BLaER1 treated with 17β-estradiol and CSF1 and Interleukin-3, amounts not matched to agents 10 nM and 100 nM (cell line): Measurements from ENCODE around the gene PCSK6.

Experiments used
- H3K27ac ChIP-seq, 11 experiments: shearing (Covaris generic); formaldehyde crosslinking; 2 replicates each; pipeline ENCODE4 v1.8.1; 2022
- H3K27me3 ChIP-seq, 11 experiments: shearing (Covaris generic); formaldehyde crosslinking; 2 replicates each; pipeline ENCODE4 v1.8.1; 2022
- H3K36me3 ChIP-seq, 11 experiments: shearing (Covaris generic); formaldehyde crosslinking; 2 replicates each; pipeline ENCODE4 v1.8.1; 2022
- H3K4me1 ChIP-seq, 10 experiments: shearing (Covaris generic); formaldehyde crosslinking; 2 replicates each; pipeline ENCODE4 v1.8.1; 2022
- H3K4me2 ChIP-seq, 11 experiments: shearing (Covaris generic); formaldehyde crosslinking; 2 replicates each; pipeline ENCODE4 v1.8.1; 2022
- H3K4me3 ChIP-seq, 10 experiments: shearing (Covaris generic); formaldehyde crosslinking; 2 replicates each; pipeline ENCODE4 v1.8.1; 2022
- H3K9ac ChIP-seq, 11 experiments: shearing (Covaris generic); formaldehyde crosslinking; 2 replicates each; pipeline ENCODE4 v1.8.1; 2022
- H3K9me3 ChIP-seq, 11 experiments: shearing (Covaris generic); formaldehyde crosslinking; replicated peaks in 1 of 11; 2 replicates each; pipeline ENCODE4 v1.8.1; 2022
- H4K20me1 ChIP-seq, 11 experiments: shearing (Covaris generic); formaldehyde crosslinking; 2 replicates each; pipeline ENCODE4 v1.8.1; 2022
- Cebpa-rat ChIP-seq, 11 experiments: shearing (Covaris generic); IDR thresholded peaks; 2 replicates each; pipeline ENCODE4 v1.8.1; 2022

The PCSK6 gene

GRCh38 chr15:101447561-101448071, 41.9 kb downstream of the PCSK6 start:
- H3K4me3 ChIP-seq: no peak overlapping the region
- H4K20me1 ChIP-seq: no peaks in the 10 kb centered on the region
- H3K36me3 ChIP-seq: 0 out of 22 replicates have a peak, but pooled peaks cover 0 to 11% (median 0%) of the 10 kb centered on the region in 11 experiments
- peak overlapping the region; percentile 68 to 86 (median 84); a peak in 21 of 22 replicates for H3K4me2 ChIP-seq
- peaks cover 62 to 74% (median 67%) of the 10 kb centered on the region in 10 experiments for H3K4me1 ChIP-seq
- peak overlapping the region in 10 of 11 experiments; percentile 63 to 93 (median 78); a peak in 18 of 22 replicates for H3K27ac ChIP-seq
- no peak for TF ChIP-seq Cebpa-rat (IDR thresholded peaks at IDR 0.05)
- H3K27me3 ChIP-seq: no peaks in the 10 kb centered on the region
- H3K9ac ChIP-seq: peak overlapping the region in 6 of 11 experiments; percentile 56 to 81 (median 70); a peak in 9 of 22 replicates
- H3K9me3 ChIP-seq: peaks cover 15 to 27% (median 20%) of the 10 kb centered on the region in 11 experiments

DNA sequence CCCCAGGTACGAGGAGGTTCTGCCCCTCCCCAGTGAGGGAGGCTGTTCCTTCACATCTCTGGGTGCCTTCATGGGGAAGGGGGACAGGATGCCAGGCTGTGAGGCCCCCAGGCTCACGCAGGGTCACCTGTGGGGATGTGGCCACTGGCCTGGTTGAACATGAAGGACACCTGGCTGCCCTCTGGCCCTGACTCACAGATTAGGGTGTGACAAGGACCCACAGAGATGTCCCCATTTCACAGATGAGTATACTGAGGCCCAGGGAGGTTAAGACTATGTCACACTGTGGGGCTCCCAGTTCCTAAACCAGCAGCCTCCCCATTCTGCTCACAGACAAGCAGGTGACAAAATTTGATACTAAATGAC, 42.4 kb downstream of the PCSK6 start:
- Histone ChIP-seq H4K20me1 (no peaks in the 10 kb centered on the region), H3K9me3 (peaks cover 15 to 27% (median 20%) of the 10 kb centered on the region in 11 experiments), H3K4me2 (peak overlapping the region; percentile 68 to 86 (median 84)), H3K27me3 (no peaks in the 10 kb centered on the region), H3K4me3 (no peak overlapping the region), H3K9ac (peak overlapping the region in 10 of 11 experiments; percentile 15 to 81 (median 58); a peak in 17 of 22 replicates), H3K4me1 (peaks cover 59 to 71% (median 64%) of the 10 kb centered on the region in 10 experiments), H3K36me3 (0 out of 22 replicates have a peak, but pooled peaks cover 0 to 11% (median 0%) of the 10 kb centered on the region in 11 experiments), H3K27ac (peak overlapping the region in 10 of 11 experiments; percentile 63 to 93 (median 78); a peak in 20 of 22 replicates)
- no peak for TF ChIP-seq Cebpa-rat (IDR thresholded peaks at IDR 0.05)

DNA sequence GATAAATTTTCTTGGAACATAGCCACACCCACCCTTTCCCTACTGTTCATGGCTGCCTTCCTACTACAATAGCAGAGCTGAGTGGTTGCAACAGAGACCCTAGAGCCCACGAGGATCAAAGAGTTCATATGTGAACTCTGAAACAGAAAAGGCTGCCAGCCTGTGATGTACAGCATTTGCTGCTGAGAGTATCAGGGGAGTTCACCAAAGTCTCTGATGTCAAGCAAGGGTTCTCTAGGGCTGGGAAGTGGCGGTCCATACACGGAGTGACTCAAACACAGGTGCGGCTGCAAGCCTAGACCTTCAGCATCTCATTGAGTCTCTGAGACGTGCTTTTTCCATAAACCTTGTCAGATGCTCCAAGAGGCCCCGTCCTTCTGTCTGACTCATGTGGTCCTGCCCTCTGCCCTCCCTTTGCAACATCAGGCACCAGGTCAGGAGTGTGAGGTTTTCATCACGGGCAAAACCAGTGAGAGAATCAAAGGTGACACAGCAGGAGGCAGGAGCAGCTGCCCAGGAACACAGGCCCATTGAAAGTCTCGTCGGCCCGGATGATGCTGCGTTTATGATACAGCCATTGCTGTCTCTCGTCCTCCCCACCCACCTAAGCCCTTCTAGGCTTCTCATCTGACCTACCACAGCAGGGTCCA, 42.9 kb downstream of the PCSK6 start:
- TF ChIP-seq Cebpa-rat (IDR thresholded peaks at IDR 0.05): peak in 2 of 11 experiments; percentile 72 to 80; a peak in 5 of 22 replicates
- Histone ChIP-seq H3K36me3 (0 out of 22 replicates have a peak, but pooled peaks cover 0 to 11% (median 0%) of the 10 kb centered on the region in 11 experiments), H3K4me1 (peaks cover 59 to 71% (median 64%) of the 10 kb centered on the region in 10 experiments), H3K4me3 (peak overlapping the region in 3 of 10 experiments; percentile 15 to 33 (median 21); a peak in 5 of 20 replicates), H4K20me1 (no peaks in the 10 kb centered on the region), H3K27me3 (no peaks in the 10 kb centered on the region), H3K27ac (peak overlapping the region in 10 of 11 experiments; percentile 63 to 93 (median 78); a peak in 20 of 22 replicates), H3K9ac (peak overlapping the region in 10 of 11 experiments; percentile 15 to 81 (median 58); a peak in 17 of 22 replicates), H3K4me2 (peak overlapping the region; percentile 68 to 86 (median 84)), H3K9me3 (peaks cover 15 to 27% (median 20%) of the 10 kb centered on the region in 11 experiments)

DNA sequence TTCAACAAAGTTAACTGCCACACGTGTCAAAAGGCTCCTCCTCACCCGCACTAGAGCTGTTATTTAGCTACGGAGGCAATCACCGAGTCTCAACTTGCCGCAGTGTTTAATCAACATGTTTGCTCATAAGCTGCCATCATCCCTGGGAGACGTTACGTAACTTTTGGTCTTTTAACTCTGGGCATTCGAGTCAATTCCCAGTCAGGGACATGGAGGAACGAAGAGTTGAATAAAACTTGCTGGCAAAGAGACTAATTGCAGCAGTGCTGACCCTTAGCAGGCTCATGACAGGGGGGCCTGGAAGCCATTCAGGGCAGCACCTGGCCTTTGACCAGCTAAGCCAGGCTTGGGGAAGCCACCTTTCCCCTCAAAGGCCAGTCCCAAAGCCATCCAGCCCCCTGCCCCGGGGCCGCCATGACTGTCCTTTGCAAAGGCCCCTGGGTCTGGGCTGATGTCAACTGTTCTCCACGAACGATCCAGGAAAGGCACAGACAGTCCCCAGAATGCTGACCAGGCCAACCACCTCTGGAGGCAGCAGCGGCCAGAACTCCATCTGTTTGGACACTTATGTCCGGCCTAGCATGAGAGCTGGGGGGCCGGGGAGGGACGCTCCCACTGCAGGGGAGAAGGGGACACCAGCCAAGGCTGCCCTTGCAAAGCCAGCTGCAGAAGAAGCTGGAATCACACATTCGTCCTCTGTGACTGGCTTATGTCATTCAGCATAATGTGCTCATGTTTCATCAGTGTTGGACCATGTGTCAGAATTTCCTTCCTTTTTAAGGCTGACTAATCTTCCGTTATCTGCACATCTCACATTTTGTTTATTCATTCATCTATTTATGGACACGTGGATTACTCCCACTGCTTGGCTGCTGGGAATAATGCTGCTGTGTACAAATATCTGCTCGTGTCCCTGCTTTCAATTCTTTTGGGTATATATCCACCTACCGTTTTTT, 43.7 kb downstream of the PCSK6 start:
- TF ChIP-seq Cebpa-rat (IDR thresholded peaks at IDR 0.05): peak in 4 of 11 experiments; percentile 8 to 77 (median 30); a peak in 7 of 22 replicates
- Histone ChIP-seq H3K9ac (peak overlapping the region in 10 of 11 experiments; percentile 15 to 81 (median 58); a peak in 18 of 22 replicates), H3K4me3 (peak overlapping the region in 4 of 10 experiments; percentile 11 to 33 (median 18); a peak in 5 of 20 replicates)

DNA sequence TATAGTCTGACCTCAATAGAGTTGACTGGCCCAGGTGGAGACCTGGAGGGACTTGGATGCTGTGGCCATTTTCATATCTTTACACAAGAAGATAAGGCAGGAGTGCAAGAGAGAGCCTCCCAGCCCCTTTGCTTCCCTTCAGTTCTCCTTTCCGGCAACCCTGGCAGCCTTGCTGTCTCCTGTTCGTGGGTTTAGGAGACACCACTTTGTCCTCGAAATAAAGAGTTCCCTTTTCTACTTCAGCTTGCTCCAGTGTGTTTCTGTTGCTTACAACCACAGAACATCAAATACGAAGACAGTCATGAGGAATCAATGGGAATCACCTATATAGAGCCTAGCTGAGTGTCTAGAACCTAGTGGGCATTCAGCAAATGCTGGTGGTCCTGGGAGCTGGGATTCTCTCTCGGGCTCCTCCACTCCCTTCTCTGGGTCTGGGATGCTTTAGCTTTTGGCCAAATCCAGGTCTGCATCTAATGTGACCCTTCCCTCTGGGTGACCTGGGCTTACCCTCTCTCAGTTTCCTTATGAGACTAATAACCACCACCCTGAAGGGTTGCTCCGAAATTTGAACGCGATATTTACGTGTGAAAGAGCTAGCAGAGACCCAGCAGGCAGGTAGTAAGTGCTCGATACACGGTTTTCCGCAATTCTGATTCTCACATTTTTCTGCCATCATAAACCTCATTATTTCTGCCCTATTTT, 44.5 kb downstream of the PCSK6 start:
- TF ChIP-seq Cebpa-rat (IDR thresholded peaks at IDR 0.05): no peak
- H3K4me2 ChIP-seq: peak overlapping the region; percentile 68 to 86 (median 84); a peak in 20 of 22 replicates
- no peaks in the 10 kb centered on the region for H4K20me1 ChIP-seq
- H3K4me3 ChIP-seq: 0 out of 20 replicates have a peak overlapping the region, but pooled peaks of 1 of the 10 experiments have one; percentile 15
- 0 out of 22 replicates have a peak, but pooled peaks cover 0 to 11% (median 0%) of the 10 kb centered on the region in 11 experiments for H3K36me3 ChIP-seq
- peaks cover 15 to 27% (median 21%) of the 10 kb centered on the region in 11 experiments for H3K9me3 ChIP-seq
- peak overlapping the region in 3 of 11 experiments; percentile 56 to 78 (median 76); a peak in 2 of 22 replicates for H3K9ac ChIP-seq
- no peaks in the 10 kb centered on the region for H3K27me3 ChIP-seq
- H3K4me1 ChIP-seq: peaks cover 49 to 61% (median 53%) of the 10 kb centered on the region in 10 experiments
- peak overlapping the region in 10 of 11 experiments; percentile 63 to 93 (median 78); a peak in 18 of 22 replicates for H3K27ac ChIP-seq

More for the DNA sequence above, 43.7 kb downstream of the PCSK6 start:
- Histone ChIP-seq H4K20me1 (no peaks in the 10 kb centered on the region), H3K27me3 (no peaks in the 10 kb centered on the region), H3K27ac (peak overlapping the region in 10 of 11 experiments; percentile 63 to 93 (median 78); a peak in 20 of 22 replicates), H3K4me1 (peaks cover 58 to 70% (median 62%) of the 10 kb centered on the region in 10 experiments), H3K9me3 (peaks cover 15 to 27% (median 20%) of the 10 kb centered on the region in 11 experiments), H3K4me2 (peak overlapping the region; percentile 68 to 86 (median 84)), H3K36me3 (0 out of 22 replicates have a peak, but pooled peaks cover 0 to 11% (median 0%) of the 10 kb centered on the region in 11 experiments)

DNA sequence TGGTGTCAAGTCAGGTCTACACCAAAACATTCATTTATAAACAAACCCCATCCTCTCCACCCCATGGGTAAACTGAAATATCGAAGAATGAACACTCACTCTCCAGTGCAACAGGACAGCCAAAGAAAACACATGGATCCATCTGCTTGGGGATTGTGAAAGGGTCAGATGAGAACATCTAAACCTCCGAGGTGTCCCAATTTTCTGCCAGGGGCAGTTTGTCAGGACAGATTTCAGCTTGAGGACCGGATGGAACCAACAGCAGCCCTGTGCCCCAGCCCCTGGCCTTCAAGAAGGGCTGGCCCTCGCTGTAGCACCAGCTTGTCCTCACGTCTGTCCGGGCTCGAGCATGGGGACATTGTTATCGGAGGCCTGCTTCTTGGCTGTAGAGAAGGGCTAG, 45.5 kb downstream of the PCSK6 start:
- H3K36me3 ChIP-seq: 0 out of 22 replicates have a peak, but pooled peaks cover 0 to 11% (median 0%) of the 10 kb centered on the region in 11 experiments
- H3K27me3 ChIP-seq: no peaks in the 10 kb centered on the region
- H3K9me3 ChIP-seq: peaks cover 20 to 35% (median 24%) of the 10 kb centered on the region in 11 experiments
- H3K9ac ChIP-seq: no peak overlapping the region
- peak overlapping the region in 7 of 11 experiments; percentile 15 to 93 (median 81); a peak in 10 of 22 replicates for H3K27ac ChIP-seq
- peaks cover 42 to 53% (median 50%) of the 10 kb centered on the region in 10 experiments for H3K4me1 ChIP-seq
- peak overlapping the region in 2 of 11 experiments; percentile 84 to 86; a peak in 1 of 22 replicates for H3K4me2 ChIP-seq
- TF ChIP-seq Cebpa-rat (IDR thresholded peaks at IDR 0.05): no peak
- H4K20me1 ChIP-seq: no peaks in the 10 kb centered on the region
- no peak overlapping the region for H3K4me3 ChIP-seq

DNA sequence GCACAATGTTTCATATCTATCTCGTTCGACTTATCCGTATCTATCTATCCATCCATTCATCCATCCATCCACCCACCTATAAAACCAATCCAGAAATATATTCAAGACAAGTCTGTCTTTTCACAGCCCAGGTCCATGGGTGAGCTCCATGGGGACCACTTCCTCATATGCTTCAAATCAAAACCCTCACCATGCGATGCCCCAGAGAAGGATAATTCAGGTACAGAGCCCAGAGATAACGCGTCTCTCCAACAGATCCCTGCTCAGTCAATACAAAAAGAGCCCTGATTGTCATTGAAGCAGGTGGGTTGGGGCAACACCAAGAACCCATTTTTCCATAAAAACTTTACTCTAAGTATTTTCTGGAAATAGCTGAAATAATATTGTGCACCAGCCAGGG, 47.2 kb downstream of the PCSK6 start:
- H3K4me2 ChIP-seq: peak overlapping the region; percentile 51 to 79 (median 67); a peak in 21 of 22 replicates
- no peaks in the 10 kb centered on the region for H3K27me3 ChIP-seq
- H3K4me3 ChIP-seq: no peak overlapping the region
- H3K9me3 ChIP-seq: peaks cover 24 to 45% (median 35%) of the 10 kb centered on the region in 11 experiments
- 0 out of 22 replicates have a peak, but pooled peaks cover 0 to 11% (median 0%) of the 10 kb centered on the region in 11 experiments for H3K36me3 ChIP-seq
- H4K20me1 ChIP-seq: no peaks in the 10 kb centered on the region
- H3K4me1 ChIP-seq: peaks cover 43 to 63% (median 49%) of the 10 kb centered on the region in 10 experiments
- no peak overlapping the region for H3K9ac ChIP-seq
- H3K27ac ChIP-seq: peak overlapping the region in 1 of 11 experiments; percentile 28; a peak in 1 of 22 replicates
- no peak for TF ChIP-seq Cebpa-rat (IDR thresholded peaks at IDR 0.05)
